ENCODE data around the gene TPO.
"Not testable (repeated sequence)": the region's sequence is repeated elsewhere in the genome, so short reads cannot be mapped to it uniquely, and the experiment has no call there.

TPO gene

GRCh38 chr2:1556776-1557466 is 143.7 kb downstream of the TPO start:
- DNase-seq (ENCODE audit: low read depth), result no peak

GRCh38 chr2:1557467-1557820 is 144.2 kb downstream of the TPO start:
- no peak for DNase-seq (ENCODE audit: low read depth)

DNA sequence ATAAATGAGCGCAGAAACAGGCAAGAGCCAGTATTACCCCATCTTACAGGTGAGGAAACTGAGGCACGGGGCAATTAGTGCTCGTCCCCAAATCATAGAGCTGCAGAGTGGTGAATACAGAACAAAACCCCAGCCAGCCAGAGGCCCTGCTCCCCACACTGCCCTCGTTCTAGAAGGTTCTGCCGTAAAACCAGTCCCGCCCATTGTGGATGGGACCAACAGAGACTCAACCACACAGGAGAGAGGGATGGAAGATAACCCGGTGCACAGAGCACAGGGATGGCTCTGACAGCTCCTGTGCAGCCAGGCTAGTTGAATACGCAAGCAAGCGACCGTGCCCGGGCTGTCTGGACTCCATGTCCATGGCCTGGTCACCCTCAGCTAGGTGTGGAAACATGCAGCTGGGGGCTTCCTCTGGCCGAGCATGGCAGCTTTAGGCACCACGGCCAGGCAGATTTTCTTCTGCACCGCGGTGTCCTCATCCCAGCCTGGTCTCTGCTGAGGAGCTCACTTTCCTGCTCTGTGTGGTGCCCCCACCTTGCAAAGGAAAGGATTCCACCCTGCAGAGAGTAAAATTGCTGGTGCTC is 146.4 kb downstream of the TPO start:
- DNase-seq (ENCODE audit: low read depth), result no peak

GRCh38 chr2:1561259-1561658 is 148.0 kb downstream of the TPO start:
- no peak for DNase-seq (ENCODE audit: low read depth)

- no peak for DNase-seq (ENCODE audit: low read depth)
Observed at GRCh38 chr2:1561811-1562421, 148.7 kb downstream of the TPO start.

- DNase-seq (ENCODE audit: low read depth), result no peak
Observed at GRCh38 chr2:1563084-1563857, 150.0 kb downstream of the TPO start.

- DNase-seq (ENCODE audit: low read depth), result no peak
Observed at GRCh38 chr2:1563943-1564891, 151.0 kb downstream of the TPO start.

GRCh38 chr2:1567556-1568344 is 154.5 kb downstream of the TPO start:
- no peak for DNase-seq (ENCODE audit: low read depth)

GRCh38 chr2:1568345-1568668 is 155.0 kb downstream of the TPO start:
- DNase-seq (ENCODE audit: low read depth), result not testable (repeated sequence)

DNA sequence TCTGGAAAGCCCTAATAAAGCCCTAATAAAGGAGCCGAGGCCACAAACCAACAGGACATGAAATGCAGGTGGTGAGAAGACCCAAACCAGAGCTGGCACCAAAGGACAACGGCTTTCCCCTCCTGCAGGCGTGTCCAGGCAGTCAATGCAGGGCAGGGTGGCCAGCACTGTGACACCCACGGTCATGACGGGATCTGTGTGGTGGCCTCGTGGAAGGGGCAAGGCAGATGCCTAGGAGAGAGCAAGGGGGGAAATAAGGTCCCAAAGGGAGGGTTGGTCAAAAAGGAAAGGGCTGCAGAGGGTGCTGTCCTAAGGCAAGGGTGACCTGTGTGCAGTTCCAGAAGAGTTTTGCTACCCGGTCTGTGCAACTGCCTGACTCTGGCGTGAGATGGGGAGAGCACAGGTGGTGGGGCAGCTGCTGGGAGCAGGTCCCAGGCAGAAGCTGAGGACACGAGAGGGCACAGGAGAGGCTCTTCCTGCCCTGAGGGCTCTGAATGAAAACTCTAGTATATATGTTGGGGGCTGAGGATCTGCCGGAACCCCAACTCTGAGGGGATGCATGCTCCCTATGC is 156.7 kb downstream of the TPO start:
- DNase-seq (ENCODE audit: low read depth), result no peak

DNA sequence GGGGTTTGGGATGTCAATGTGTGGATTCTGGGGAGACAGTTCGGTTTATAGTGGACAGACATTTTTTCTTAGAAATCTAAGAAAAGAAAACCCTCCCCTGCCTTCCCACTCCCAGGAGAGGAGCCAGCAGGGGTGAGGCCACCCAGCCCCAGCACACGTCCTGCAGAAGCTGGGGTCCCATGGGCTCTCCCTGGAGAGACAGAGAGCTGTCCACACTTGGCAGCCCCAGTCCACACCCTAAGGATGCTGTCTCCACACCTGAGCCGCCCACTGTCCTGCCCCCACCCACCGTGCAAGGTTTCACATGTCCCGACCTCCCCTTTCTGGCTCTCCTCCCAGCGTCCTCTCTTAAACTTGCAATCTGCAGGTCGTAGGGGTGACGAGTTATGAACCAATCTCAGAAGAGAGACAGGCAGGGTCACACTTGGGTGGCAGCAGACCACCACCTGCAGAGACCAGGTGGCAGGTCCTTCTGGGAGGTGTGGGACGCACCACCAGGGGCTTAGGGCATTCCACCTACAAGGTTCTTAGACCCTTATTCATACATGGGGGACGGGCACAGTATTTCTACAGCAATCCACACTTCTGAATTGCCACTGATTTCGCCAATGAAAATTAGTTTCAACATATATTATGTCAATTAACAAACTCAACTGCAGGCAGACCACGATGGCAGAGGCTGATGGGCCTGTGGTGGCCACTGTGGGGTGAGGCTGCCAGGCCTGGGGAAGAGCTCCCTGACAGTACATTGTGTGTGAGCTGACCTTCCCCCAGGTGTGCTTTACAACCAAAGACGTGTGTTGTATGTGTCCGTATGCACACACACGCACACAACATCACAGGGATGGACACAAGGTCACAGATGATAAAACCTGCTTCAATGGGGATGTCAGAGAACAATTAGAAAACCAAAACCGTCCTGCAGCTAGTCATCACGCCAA is 158.5 kb downstream of the TPO start:
- DNase-seq (ENCODE audit: low read depth), result no peak

GRCh38 chr2:1572638-1573037 is 159.4 kb downstream of the TPO start:
- DNase-seq (ENCODE audit: low read depth), result no peak

GRCh38 chr2:1577846-1578245 is 164.6 kb downstream of the TPO start:
- DNase-seq (ENCODE audit: low read depth), result no peak

GRCh38 chr2:1581257-1581964 is 168.1 kb downstream of the TPO start:
- not testable (repeated sequence) for DNase-seq (ENCODE audit: low read depth)

- no peak for DNase-seq (ENCODE audit: low read depth)
Observed at GRCh38 chr2:1581965-1582625, 168.8 kb downstream of the TPO start.

GRCh38 chr2:1582891-1583341 is 169.7 kb downstream of the TPO start:
- DNase-seq (ENCODE audit: low read depth), result no peak

- no peak for DNase-seq (ENCODE audit: low read depth)
Observed at GRCh38 chr2:1584051-1584531, 170.8 kb downstream of the TPO start.
